ENCODE results near the gene BRMS1L.

GRCh38 chr14:35911097-35911496, 85.0 kb downstream of the BRMS1L start:
- TF ChIP-seq POLR2AphosphoS5 (IDR thresholded peaks at IDR 0.05; ENCODE audit: low read depth, low read length) (no peak), CTCF (CRISPR knock-in tag; IDR thresholded peaks at IDR 0.05) (no peak), ZNF567 (CRISPR knock-in tag; IDR thresholded peaks at IDR 0.05; ENCODE audit: borderline replicate concordance) (no peak), EZH2 (conservative IDR thresholded peaks at IDR 0.05; ENCODE audit: low read depth, low read length) (no peak), KLF15 (CRISPR knock-in tag; IDR thresholded peaks at IDR 0.05; ENCODE audit: borderline replicate concordance) (no peak), ZNF121 (CRISPR knock-in tag; IDR thresholded peaks at IDR 0.05) (no peak), ZNF619 (CRISPR knock-in tag; IDR thresholded peaks at IDR 0.05) (no peak), PHF20 (CRISPR knock-in tag; IDR thresholded peaks at IDR 0.05) (no peak), KDM1A (CRISPR knock-in tag; IDR thresholded peaks at IDR 0.05) (no peak), SUZ12 (IDR thresholded peaks at IDR 0.05; ENCODE audit: low read depth, low read length) (no peak), ZNF354B (CRISPR knock-in tag; IDR thresholded peaks at IDR 0.05) (no peak), RBFOX2 (IDR thresholded peaks at IDR 0.05; ENCODE audit: low read depth, low read length) (no peak), ZNF569 (CRISPR knock-in tag; IDR thresholded peaks at IDR 0.05; ENCODE audit: borderline replicate concordance) (no peak)

All from HepG2 (cell line).